K562 (cell line): ENCODE results near the gene UTP11. TPM values are rescaled to one million over a fixed set of nuclear protein-coding genes. Genes with fewer than 3 reads are reported as not detected.
A peak's percentile ranks its signal among the peaks of the same experiment; 100 is the strongest.

Source experiments
- ATAC-seq: fragments of 200-7000 bp; cut with Tn5 transposase; 3 replicates; pipeline ENCODE4 v1.9.1; 2020; ENCODE audit warnings: moderate library complexity
- BruUV-seq: library from RNA; stranded (reverse); fragments of 400-500 nt; replicated peaks from 2 replicates; lab custom pipeline; 2021; lab: Mats Ljungman, UMichigan
- CTCF ChIA-PET: fragments of 300-600 bp; formaldehyde crosslinking; extraction: SDS; loops from one replicate; lab custom pipeline; 2021; ENCODE audit warnings: low intra/inter-chr PET ratio; lab: Yijun Ruan, JAX
- POLR2A ChIA-PET: fragments of 300-600, 350-650 bp; sonication (Branson Sonifier 250); formaldehyde crosslinking; extraction: SDS; loops from one replicate; lab custom pipeline; 2021; ENCODE audit warnings: antibody characterized with exemption, inconsistent platforms; lab: Yijun Ruan, JAX
- DNase-seq, 4 experiments: peaks; one replicate each; pipeline versions ENCODE4 v3.0.0 to v3.0.0-alpha.2; 2011 to 2018; ENCODE audit warnings: low spot score in 3 of 4, mixed read lengths in 3 of 4; ENCODE audit errors: extremely low read depth in 1 of 4
- FAIRE-seq: peaks from 2 replicates; lab custom pipeline; 2011; peaks lifted over from hg19 to GRCh38; lab: Jason Lieb, UNC
- H2AFZ ChIP-seq: 2 replicates; pipeline ENCODE4 v1.6.0; 2011; ENCODE audit warnings: low read depth, low read length, control low read depth, inconsistent platforms
- H3K27ac ChIP-seq: fragments of 200-600 bp; 3 replicates; pipeline ENCODE4 v1.8.0; 2011; ENCODE audit warnings: low read depth, mild to moderate bottlenecking, control low read depth, inconsistent platforms, low read length, moderate library complexity, mixed read lengths; ENCODE audit errors: extremely low read depth
- H3K27me3 ChIP-seq, 2 experiments: fragments of 300-600 bp in 1 of 2; 2 replicates in 1 of 2; 3 replicates in 1 of 2; pipeline versions ENCODE4 v1.6.0 to v1.8.0; 2011; ENCODE audit warnings: inconsistent platforms in 2 of 2, low read length in 2 of 2, mild to moderate bottlenecking in 1 of 2, mixed read lengths in 1 of 2, moderate library complexity in 1 of 2; ENCODE audit not compliant: control insufficient read depth in 2 of 2, insufficient read depth in 2 of 2
- H3K36me3 ChIP-seq: fragments of 300-600 bp; 3 replicates; pipeline ENCODE4 v1.8.0; 2011; ENCODE audit warnings: mild to moderate bottlenecking, low read length, inconsistent platforms; ENCODE audit not compliant: control insufficient read depth, insufficient read depth
- H3K4me1 ChIP-seq, 2 experiments: fragments of 200-600 bp in 1 of 2; replicated peaks in 1 of 2; 2 replicates in 1 of 2; 3 replicates in 1 of 2; pipeline versions ENCODE4 v1.5.1 to v1.8.0; 2011; ENCODE audit warnings: inconsistent platforms in 2 of 2, low read length in 2 of 2, mild to moderate bottlenecking in 1 of 2, mixed read lengths in 1 of 2, moderate library complexity in 1 of 2; ENCODE audit not compliant: control insufficient read depth in 2 of 2, insufficient read depth in 2 of 2
- H3K4me2 ChIP-seq: 2 replicates; pipeline ENCODE4 v1.6.1; 2011; ENCODE audit warnings: low read length, control low read depth, inconsistent platforms, mixed read lengths; ENCODE audit not compliant: insufficient read depth
- H3K4me3 ChIP-seq: fragments of 200-600 bp; sonication (generic), shearing (Covaris generic); 2 replicates; pipeline ENCODE4 v1.5.1; 2016; ENCODE audit warnings: control low read depth, inconsistent platforms
- H3K79me2 ChIP-seq: fragments of 200-600 bp; 3 replicates; pipeline ENCODE4 v1.8.0; 2011; ENCODE audit warnings: low read length, inconsistent platforms; ENCODE audit not compliant: control insufficient read depth, insufficient read depth
- H3K9ac ChIP-seq, 2 experiments: 2 replicates each; pipeline versions ENCODE4 v1.6.0 to v1.6.1; 2011; ENCODE audit warnings: low read depth in 2 of 2, low read length in 2 of 2, control low read depth in 1 of 2, inconsistent platforms in 1 of 2, mild to moderate bottlenecking in 1 of 2, mixed read lengths in 1 of 2; ENCODE audit not compliant: insufficient read depth in 1 of 2
- H3K9me1 ChIP-seq: one replicate; pipeline ENCODE4 v1.6.0; 2011; ENCODE audit warnings: inconsistent platforms, mild to moderate bottlenecking, low read length, moderate library complexity; ENCODE audit not compliant: control insufficient read depth, insufficient read depth
- H3K9me3 ChIP-seq: replicated peaks from 2 replicates; pipeline ENCODE4 v1.5.1; 2011; ENCODE audit warnings: low read depth, low read length, inconsistent platforms; ENCODE audit not compliant: control insufficient read depth, insufficient read depth
- H4K20me1 ChIP-seq: replicated peaks from 2 replicates; pipeline ENCODE4 v1.6.1; 2011; ENCODE audit warnings: low read length, inconsistent platforms, mixed read lengths; ENCODE audit not compliant: control insufficient read depth, insufficient read depth
- CBX8 ChIP-seq: fragments of 200-600 bp; sonication (generic); IDR thresholded peaks from 2 replicates; pipeline ENCODE4 v1.6.1; 2012; ENCODE audit warnings: borderline replicate concordance, mixed run types, low read depth, mild to moderate bottlenecking, moderate library complexity, mixed read lengths, low read length, control low read depth, inconsistent platforms; ENCODE audit not compliant: poor library complexity, severe bottlenecking; ENCODE audit errors: extremely low read depth
- CHCHD3 ChIP-seq: fragments of 250-450 bp; sonication (Bioruptor Pico); IDR thresholded peaks from 2 replicates; pipeline ENCODE4 v2.1.2; 2022; ENCODE audit warnings: mild to moderate bottlenecking
- CREM ChIP-seq: IDR thresholded peaks from 2 replicates; pipeline ENCODE4 v1.6.1; 2014; ENCODE audit warnings: antibody characterized with exemption, low read depth
- DIDO1 ChIP-seq: fragments of 450-650 bp; IDR thresholded peaks from 2 replicates; pipeline ENCODE4 v1.6.1; 2016; ENCODE audit warnings: low read depth, missing biosample characterization, missing genetic modification characterization
- DLX4 ChIP-seq: fragments of 250-450 bp; sonication (Bioruptor Pico); IDR thresholded peaks from 2 replicates; pipeline ENCODE4 v1.6.1; 2021; ENCODE audit warnings: mild to moderate bottlenecking
- HDAC1 ChIP-seq, 2 experiments: fragments of 450-650 bp; IDR thresholded peaks; 2 replicates each; pipeline ENCODE4 v1.6.1; 2016 to 2017; ENCODE audit warnings: inconsistent platforms in 1 of 2, mild to moderate bottlenecking in 1 of 2, moderate library complexity in 1 of 2
- JUNB ChIP-seq: fragments of 450-650 bp; formaldehyde crosslinking; conservative IDR thresholded peaks from 2 replicates; pipeline ENCODE4 v1.4.0; 2020; ENCODE audit warnings: mild to moderate bottlenecking
- MED1 ChIP-seq: sonication (generic); formaldehyde crosslinking; IDR thresholded peaks from 2 replicates; pipeline ENCODE4 v1.8.1; 2023; ENCODE audit warnings: missing genetic modification reagents, borderline replicate concordance
- PCBP2 ChIP-seq: fragments of 200-400 bp; formaldehyde crosslinking; IDR thresholded peaks from 2 replicates; pipeline ENCODE4 v1.6.1; 2018; ENCODE audit warnings: low read length, low read depth, mild to moderate bottlenecking, moderate library complexity; ENCODE audit not compliant: poor library complexity, severe bottlenecking
- PHF20 ChIP-seq: fragments of 450-650 bp; IDR thresholded peaks from 2 replicates; pipeline ENCODE4 v1.6.1; 2018; ENCODE audit not compliant: partially characterized antibody
- RNF2 ChIP-seq: sonication (generic); IDR thresholded peaks from 2 replicates; pipeline ENCODE4 v1.6.1; 2016
- TGIF2 ChIP-seq: sonication (generic); formaldehyde crosslinking; IDR thresholded peaks from 2 replicates; pipeline ENCODE4 v1.8.1; 2022; ENCODE audit warnings: mild to moderate bottlenecking, missing genetic modification reagents, moderate library complexity
- ZBTB1 ChIP-seq: sonication (generic); formaldehyde crosslinking; IDR thresholded peaks from 2 replicates; pipeline ENCODE4 v1.8.1; 2023; ENCODE audit warnings: missing genetic modification reagents, low read depth, mild to moderate bottlenecking, borderline replicate concordance
- ZNF583 ChIP-seq: fragments of 250-450 bp; sonication (Bioruptor Pico); IDR thresholded peaks from 2 replicates; pipeline ENCODE4 v1.4.0; 2020
- ZNF586 ChIP-seq: fragments of 450-650 bp; formaldehyde crosslinking; conservative IDR thresholded peaks from 2 replicates; pipeline ENCODE4 v1.4.0; 2020; ENCODE audit warnings: mild to moderate bottlenecking, moderate library complexity
- WGBS: fragments of 100-300 bp; shearing (Covaris generic); methylation state at CpG from one replicate; pipeline ENCODE4 v1.1.6; 2016; ENCODE audit warnings: low coverage, mixed read lengths; ENCODE audit not compliant: insufficient coverage; ENCODE audit errors: missing lambda C conversion rate; 5-methylcytosine and 5-hydroxymethylcytosine counted together
- in situ Hi-C: fragments of 300-500 bp; cut with MboI; formaldehyde crosslinking; loops from 4 replicates; pipeline ENCODE4 v1.15.0; 2018; ENCODE audit warnings: inconsistent platforms, mixed read lengths
- intact Hi-C: fragments of 100-400 bp; cut with micrococcal nuclease; formaldehyde crosslinking; loops from 2 replicates; pipeline ENCODE4 v1.14.2; 2022
- polyA plus RNA-seq, 8 experiments: library from polyadenylated mRNA; depleted of rRNA in 4 of 8; stranded (reverse) in 5 of 8; unstranded in 3 of 8; fragments of >200 nt; fragmentation: Nextera tagmentation in 2 of 8; fragmentation: Illumina TruSeq in 1 of 8; extraction: Ambion mirVana in 2 of 8; extraction: Trizol in 1 of 8; gene quantifications; 2 replicates each; pipeline versions ENCODE4 v1.2.1 to v1.2.3, GENCODE V29; 2011 to 2014; ENCODE audit warnings: inconsistent platforms in 1 of 8, missing spikeins in 1 of 8
- total RNA-seq, 7 experiments: library from RNA; depleted of rRNA in 6 of 7; stranded (reverse); fragments of >200 nt in 6 of 7; fragmentation: Illumina TruSeq in 2 of 7; extraction: Trizol in 2 of 7; gene quantifications; 2 replicates each; pipeline versions ENCODE4 v1.2.1 to v1.2.3, GENCODE V29; 2011 to 2021; ENCODE audit warnings: low replicate concordance in 1 of 7
- TF ChIP-seq, protein P1 (sequence below): fragments of 250-450 bp; sonication (Bioruptor Pico); IDR thresholded peaks from 2 replicates; pipeline ENCODE4 v1.4.0; 2020; ENCODE audit warnings: mild to moderate bottlenecking
- TF ChIP-seq, protein P2 (sequence below): fragments of 450-650 bp; conservative IDR thresholded peaks from 2 replicates; pipeline ENCODE4 v1.6.1; 2016; ENCODE audit warnings: missing genetic modification characterization, low read depth, mild to moderate bottlenecking, missing compliant biosample characterization, moderate library complexity

UTP11 gene
- total and polyA plus RNA-seq, 9 of the 15 experiments (the other 6 are each of a cell fraction or from before 2014, with no cell fraction given) = 91.1 to 378 (median 221) TPM

- TF ChIP-seq TGIF2 (CRISPR knock-in tag) = no peak
These were observed 17.5 kb upstream of the UTP11 start (continued) for GRCh38 chr1:37994886-37995566.

DNA sequence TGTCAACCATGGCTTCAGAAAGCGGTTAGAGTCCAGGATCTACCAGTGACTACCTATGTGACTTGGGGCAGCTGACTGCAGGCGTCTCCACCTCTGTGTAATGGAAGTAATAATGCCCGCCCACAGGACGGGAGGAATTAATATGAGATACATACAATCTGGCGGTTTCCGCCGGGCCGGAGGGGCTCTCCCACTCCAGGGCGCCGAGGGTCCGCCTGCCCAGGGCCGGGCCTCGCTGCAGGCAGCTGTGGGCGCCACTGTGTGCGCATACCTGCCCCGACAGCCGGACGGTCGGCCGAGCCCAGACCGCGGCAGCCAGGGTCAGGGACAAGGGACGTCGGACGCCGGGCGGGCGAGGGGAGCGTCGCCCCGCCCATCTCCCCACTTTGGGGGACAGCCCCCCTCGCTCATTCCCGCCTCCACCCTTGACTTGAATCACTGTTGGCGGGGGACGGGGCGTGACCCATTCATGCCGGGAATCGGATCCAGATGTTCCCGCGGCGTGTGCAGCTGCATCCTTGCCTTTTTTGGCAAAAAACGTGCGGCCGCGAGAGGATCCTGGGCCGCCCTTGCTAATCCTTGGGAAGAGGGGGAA is 16.7 kb upstream of the UTP11 start:
- H3K9ac ChIP-seq = no peak overlapping the region
- peaks cover 2% of the 10 kb centered on the region for H3K9me1 ChIP-seq
- no peak overlapping the region for H3K4me2 ChIP-seq
- BruUV-seq = no TSS peak
- H3K79me2 ChIP-seq = peaks cover 38% of the 10 kb centered on the region
- H3K27ac ChIP-seq = no peak overlapping the region
- no peak overlapping the region for H2AFZ ChIP-seq
- H3K4me3 ChIP-seq = no peak overlapping the region
- H4K20me1 ChIP-seq = 0 out of 2 replicates have a peak, but pooled peaks cover 3% of the 10 kb centered on the region
- intact Hi-C loops (no loop called here), in situ Hi-C loops (no loop called here)
- DNase-seq (no peak), ATAC-seq (no peak), FAIRE-seq (no peak)
- CTCF ChIA-PET = interaction anchor here (0.6 kb wide), 2 partner anchors 135 to 519 kb away, joined by 3 to 5 read pairs; no protein-coding TSS in a partner anchor
- peaks cover 58% of the 10 kb centered on the region for H3K36me3 ChIP-seq
- WGBS = 95% methylated on average over 34 of the region's 46 CpGs
- peaks cover 28 to 43% of the 10 kb centered on the region in 2 experiments for H3K4me1 ChIP-seq
- POLR2A ChIA-PET = interaction anchor here (7.5 kb wide), 1 partner anchor 6 kb away, joined by 65 read pairs; no protein-coding TSS in a partner anchor
- no peaks in the 10 kb centered on the region for H3K27me3 ChIP-seq
- no peaks in the 10 kb centered on the region for H3K9me3 ChIP-seq
- TF ChIP-seq, protein P1, sequence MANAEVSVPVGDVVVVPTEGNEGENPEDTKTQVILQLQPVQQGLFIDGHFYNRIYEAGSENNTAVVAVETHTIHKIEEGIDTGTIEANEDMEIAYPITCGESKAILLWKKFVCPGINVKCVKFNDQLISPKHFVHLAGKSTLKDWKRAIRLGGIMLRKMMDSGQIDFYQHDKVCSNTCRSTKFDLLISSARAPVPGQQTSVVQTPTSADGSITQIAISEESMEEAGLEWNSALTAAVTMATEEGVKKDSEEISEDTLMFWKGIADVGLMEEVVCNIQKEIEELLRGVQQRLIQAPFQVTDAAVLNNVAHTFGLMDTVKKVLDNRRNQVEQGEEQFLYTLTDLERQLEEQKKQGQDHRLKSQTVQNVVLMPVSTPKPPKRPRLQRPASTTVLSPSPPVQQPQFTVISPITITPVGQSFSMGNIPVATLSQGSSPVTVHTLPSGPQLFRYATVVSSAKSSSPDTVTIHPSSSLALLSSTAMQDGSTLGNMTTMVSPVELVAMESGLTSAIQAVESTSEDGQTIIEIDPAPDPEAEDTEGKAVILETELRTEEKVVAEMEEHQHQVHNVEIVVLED (CRISPR knock-in tag) = no peak
- TF ChIP-seq DLX4 (CRISPR knock-in tag) (no peak), PHF20 (no peak), HDAC1 (IDR thresholded peaks at IDR 0.05) (no peak), CREM (no peak), MED1 (CRISPR knock-in tag) (0 out of 2 replicates have a peak, but pooled peaks have one; percentile 47), CBX8 (no peak), PCBP2 (no peak), JUNB (no peak), ZBTB1 (no peak), ZNF583 (no peak), DIDO1 (tag) (no peak), RNF2 (no peak), ZNF586 (no peak), CHCHD3 (CRISPR knock-in tag) (no peak)
- TF ChIP-seq, protein P2, sequence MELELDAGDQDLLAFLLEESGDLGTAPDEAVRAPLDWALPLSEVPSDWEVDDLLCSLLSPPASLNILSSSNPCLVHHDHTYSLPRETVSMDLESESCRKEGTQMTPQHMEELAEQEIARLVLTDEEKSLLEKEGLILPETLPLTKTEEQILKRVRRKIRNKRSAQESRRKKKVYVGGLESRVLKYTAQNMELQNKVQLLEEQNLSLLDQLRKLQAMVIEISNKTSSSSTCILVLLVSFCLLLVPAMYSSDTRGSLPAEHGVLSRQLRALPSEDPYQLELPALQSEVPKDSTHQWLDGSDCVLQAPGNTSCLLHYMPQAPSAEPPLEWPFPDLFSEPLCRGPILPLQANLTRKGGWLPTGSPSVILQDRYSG (tag) = no peak
